Pancreas (tissue), 10 donors: ENCODE data around the gene WWOX. TPM values are rescaled to one million over a fixed set of nuclear protein-coding genes. Genes with fewer than 3 reads are reported as not detected.
A peak's percentile ranks its signal among the peaks of the same experiment; 100 is the strongest.

Source experiments
- ATAC-seq, 4 donors: fragments of 200-7000 bp; cut with Tn5 transposase; one replicate each; pipeline versions ENCODE4 v1.8.0 to v1.9.1; 2020; ENCODE audit warnings: mild to moderate bottlenecking in 4 of 4, moderate library complexity in 4 of 4
- DNase-seq, 6 donors: peaks; one replicate each; pipeline ENCODE4 v3.0.0-alpha.2; 2020
- FAIRE-seq: peaks from 2 replicates; lab custom pipeline; 2012; peaks lifted over from hg19 to GRCh38; lab: Jason Lieb, UNC
- H3K27ac ChIP-seq, 4 donors: fragments of 200-600 bp; sonication (generic); 1 replicate in 3 of 4; 2 replicates in 1 of 4; pipeline versions ENCODE4 v1.5.0 to v1.8.0; 2020
- H3K27me3 ChIP-seq, 4 donors: fragments of 200-600 bp; one replicate each; pipeline ENCODE4 v1.8.0; 2021
- H3K36me3 ChIP-seq, 3 donors: fragments of 200-600 bp; sonication (generic) in 1 of 3; one replicate each; pipeline versions ENCODE4 v1.5.0 to v1.8.0; 2020 to 2021
- H3K4me1 ChIP-seq, 3 donors: fragments of 200-600 bp; one replicate each; pipeline ENCODE4 v1.8.0; 2021
- H3K4me3 ChIP-seq, 4 donors: fragments of 200-600 bp; sonication (generic) in 2 of 4; one replicate each; pipeline versions ENCODE4 v1.5.0 to v1.8.0; 2020 to 2021
- H3K9me3 ChIP-seq, 4 donors: fragments of 200-600 bp; one replicate each; pipeline ENCODE4 v1.8.0; 2021
- WGBS, 2 donors: extraction: QIAGEN DNeasy Blood & Tissue Kit; methylation state at CpG; one replicate each; pipeline ENCODE4 v1.1.7; 2013; 5-methylcytosine and 5-hydroxymethylcytosine counted together
- intact Hi-C, 3 donors: fragments of 100-400 bp; cut with DNase I; formaldehyde crosslinking; loops; one replicate each; pipeline versions ENCODE4 v1.11.1 to v1.14.2; 2022
- polyA plus RNA-seq, 2 donors: library from polyadenylated mRNA; stranded (reverse); fragments of 200-250 nt; gene quantifications; one replicate each; pipeline ENCODE4 v1.2.3, GENCODE V29; 2013
- total RNA-seq, 6 donors: library from RNA; stranded (reverse); fragmentation: NEBNext Ultra II Directional in 4 of 6; extraction: Animal tissue kit (Norgen Biotek cat#: 25700) in 4 of 6; gene quantifications; one replicate each; pipeline versions ENCODE4 v1.2.1 to v1.2.4, GENCODE V29; 2021 to 2023
- TF ChIP-seq, protein P1 (sequence below), 4 donors: fragments of 200-600 bp; sonication (generic) in 3 of 4; IDR thresholded peaks; one replicate each; pipeline versions ENCODE4 v1.5.0 to v1.8.0; 2021; ENCODE audit warnings: antibody characterized with exemption in 4 of 4
- donor health status: healthy with polysubstance abuse.
- donor health status: DM: no; HTN: no; CAD: no; lungs with moderate emphysema.
- donor health status: DM: no; HTN: no; CAD: no.
- donor health status: control.
- donor health status: control.
- donor health status: Bipolar disorder and iron deficiency.
- donor health status: DM: yes; HTN: yes; CAD: no.
- donor health status: DM: no; HTN: no; CAD: no.
- donor health status: DM: no; HTN: no; CAD: no.
- donor health status: DM: yes; HTN: yes; CAD: no.

The WWOX gene
- total and polyA plus RNA-seq, 8 donors: 6.8 to 14.4 (median 10.8) TPM

DNA sequence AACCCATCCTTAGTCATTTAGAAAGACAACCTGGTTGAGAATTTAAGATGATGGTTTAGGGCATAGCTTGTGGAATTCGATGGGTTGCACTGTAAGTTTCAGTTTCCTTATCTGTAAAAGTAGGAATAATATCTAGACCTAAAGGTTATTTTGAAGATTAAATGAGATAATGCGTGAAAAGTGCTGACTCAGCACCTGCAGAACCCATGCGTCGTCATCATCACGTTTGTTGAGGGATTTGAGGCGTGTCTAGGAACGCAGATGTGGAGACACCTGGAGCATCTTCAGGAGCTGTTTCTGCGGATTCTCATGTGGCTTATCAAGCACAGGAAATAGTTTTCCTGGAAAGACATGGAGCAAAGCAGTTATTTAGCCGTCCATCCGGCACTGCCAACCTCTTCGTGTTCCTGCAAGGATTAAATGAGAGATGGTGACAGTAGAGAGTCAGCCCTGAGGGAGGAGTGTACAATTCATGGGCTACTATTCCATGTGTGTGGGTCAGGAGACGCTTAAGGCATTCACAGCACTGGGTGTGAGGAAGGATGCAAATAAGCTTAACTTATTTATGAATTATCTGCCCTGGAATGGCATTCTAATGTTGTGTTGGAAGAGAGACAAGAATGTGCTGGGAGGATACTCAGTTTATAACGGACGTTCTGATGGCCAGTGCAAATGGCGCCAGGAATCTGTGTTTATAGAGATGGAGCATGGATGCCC lies 965.0 kb downstream of the WWOX start:
- no peak for FAIRE-seq
- Histone ChIP-seq H3K36me3 (no peaks in the 10 kb centered on the region), H3K4me3 (no peak overlapping the region), H3K4me1 (no peaks in the 10 kb centered on the region), H3K27me3 (no peaks in the 10 kb centered on the region), H3K9me3 (no peaks in the 10 kb centered on the region), H3K27ac (no peak overlapping the region)
- intact Hi-C loops: no loop called here
- WGBS, 2 donors: 85 to 90% methylated on average over 15 of the region's 15 CpGs
- no peak for ATAC-seq
- DNase-seq: no peak
- TF ChIP-seq, protein P1, sequence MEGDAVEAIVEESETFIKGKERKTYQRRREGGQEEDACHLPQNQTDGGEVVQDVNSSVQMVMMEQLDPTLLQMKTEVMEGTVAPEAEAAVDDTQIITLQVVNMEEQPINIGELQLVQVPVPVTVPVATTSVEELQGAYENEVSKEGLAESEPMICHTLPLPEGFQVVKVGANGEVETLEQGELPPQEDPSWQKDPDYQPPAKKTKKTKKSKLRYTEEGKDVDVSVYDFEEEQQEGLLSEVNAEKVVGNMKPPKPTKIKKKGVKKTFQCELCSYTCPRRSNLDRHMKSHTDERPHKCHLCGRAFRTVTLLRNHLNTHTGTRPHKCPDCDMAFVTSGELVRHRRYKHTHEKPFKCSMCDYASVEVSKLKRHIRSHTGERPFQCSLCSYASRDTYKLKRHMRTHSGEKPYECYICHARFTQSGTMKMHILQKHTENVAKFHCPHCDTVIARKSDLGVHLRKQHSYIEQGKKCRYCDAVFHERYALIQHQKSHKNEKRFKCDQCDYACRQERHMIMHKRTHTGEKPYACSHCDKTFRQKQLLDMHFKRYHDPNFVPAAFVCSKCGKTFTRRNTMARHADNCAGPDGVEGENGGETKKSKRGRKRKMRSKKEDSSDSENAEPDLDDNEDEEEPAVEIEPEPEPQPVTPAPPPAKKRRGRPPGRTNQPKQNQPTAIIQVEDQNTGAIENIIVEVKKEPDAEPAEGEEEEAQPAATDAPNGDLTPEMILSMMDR (IDR thresholded peaks at IDR 0.05): no peak

DNA sequence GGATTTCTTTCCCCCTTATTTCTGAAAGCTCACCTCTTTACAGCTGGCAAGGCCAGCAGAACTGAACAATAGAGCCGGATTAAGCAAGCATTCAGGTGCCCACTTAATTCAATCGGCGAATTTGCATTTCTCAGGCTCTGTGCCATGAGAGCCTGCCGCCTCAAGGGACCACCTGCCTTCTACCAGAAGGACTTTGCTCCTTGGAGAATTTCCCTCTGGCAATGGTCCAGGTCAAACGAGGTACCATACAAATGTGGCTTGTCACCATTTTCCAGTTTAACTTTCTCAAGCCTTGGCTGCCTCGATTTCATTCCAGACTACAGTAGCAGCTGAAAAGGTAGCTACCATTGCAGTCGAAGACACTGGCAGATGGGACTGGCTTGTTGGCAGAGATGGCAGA lies 967.1 kb downstream of the WWOX start:
- FAIRE-seq (no peak), DNase-seq (peak in 3 of 6 donors; percentile 21 to 27 (median 26)), ATAC-seq (peak in 2 of 4 donors; percentile 8 to 41)
- no peaks in the 10 kb centered on the region for H3K9me3 ChIP-seq
- no peaks in the 10 kb centered on the region for H3K36me3 ChIP-seq
- intact Hi-C loops: no loop called here
- H3K4me1 ChIP-seq: no peaks in the 10 kb centered on the region
- H3K27ac ChIP-seq: no peak overlapping the region
- TF ChIP-seq, protein P1 (IDR thresholded peaks at IDR 0.05): no peak
- no peak overlapping the region for H3K4me3 ChIP-seq
- 29 to 34% methylated on average over 7 of the region's 7 CpGs for WGBS, 2 donors
- H3K27me3 ChIP-seq: no peaks in the 10 kb centered on the region

DNA sequence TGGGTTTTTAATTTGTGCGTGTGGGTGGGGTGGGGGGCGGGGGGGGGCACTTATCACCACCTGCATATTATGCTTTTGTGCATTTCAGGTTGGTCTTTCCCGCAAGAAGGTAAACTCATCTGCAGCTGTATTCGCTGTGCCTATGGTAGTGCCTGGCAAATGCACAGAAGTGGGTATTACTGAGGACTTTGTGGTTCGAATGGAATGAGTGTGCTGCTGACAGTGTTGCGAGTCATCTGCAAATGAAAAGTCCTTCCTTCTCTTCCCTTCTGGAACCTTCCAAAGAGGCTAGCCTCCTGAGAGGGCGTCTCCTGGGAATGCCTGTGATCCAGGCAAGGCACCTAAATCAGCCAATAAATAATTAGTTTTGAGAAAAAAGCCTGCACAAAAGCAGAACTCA lies 968.1 kb downstream of the WWOX start:
- FAIRE-seq (no peak), ATAC-seq (no peak), DNase-seq (no peak)
- Histone ChIP-seq H3K9me3 (no peaks in the 10 kb centered on the region), H3K36me3 (no peaks in the 10 kb centered on the region), H3K27ac (no peak overlapping the region), H3K4me3 (no peak overlapping the region), H3K27me3 (no peaks in the 10 kb centered on the region), H3K4me1 (no peaks in the 10 kb centered on the region)
- 86 to 90% methylated on average over 7 of the region's 7 CpGs for WGBS, 2 donors
- intact Hi-C loops: no loop called here
- TF ChIP-seq, protein P1 (IDR thresholded peaks at IDR 0.05): no peak

DNA sequence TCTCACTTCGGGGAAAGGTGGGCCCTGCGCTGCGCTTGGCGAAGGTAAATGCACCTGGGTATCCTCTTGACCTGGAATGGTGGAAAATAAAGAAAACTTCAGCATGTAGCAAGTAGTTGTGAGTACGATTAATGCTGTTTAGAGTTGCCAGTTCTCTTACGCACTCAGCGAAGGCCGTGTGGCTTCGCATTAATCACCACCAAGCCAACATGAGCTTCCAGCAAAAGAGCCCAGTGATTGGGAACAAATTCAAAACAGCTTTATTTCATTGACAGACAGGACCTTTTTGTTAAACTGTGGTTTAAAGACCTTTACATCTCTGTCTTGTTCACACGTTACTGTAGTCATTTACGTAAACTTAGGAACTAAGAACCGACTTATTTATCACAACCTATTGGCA lies 969.7 kb downstream of the WWOX start:
- no peak overlapping the region for H3K27ac ChIP-seq
- no peak for ATAC-seq
- intact Hi-C loops: no loop called here

DNA sequence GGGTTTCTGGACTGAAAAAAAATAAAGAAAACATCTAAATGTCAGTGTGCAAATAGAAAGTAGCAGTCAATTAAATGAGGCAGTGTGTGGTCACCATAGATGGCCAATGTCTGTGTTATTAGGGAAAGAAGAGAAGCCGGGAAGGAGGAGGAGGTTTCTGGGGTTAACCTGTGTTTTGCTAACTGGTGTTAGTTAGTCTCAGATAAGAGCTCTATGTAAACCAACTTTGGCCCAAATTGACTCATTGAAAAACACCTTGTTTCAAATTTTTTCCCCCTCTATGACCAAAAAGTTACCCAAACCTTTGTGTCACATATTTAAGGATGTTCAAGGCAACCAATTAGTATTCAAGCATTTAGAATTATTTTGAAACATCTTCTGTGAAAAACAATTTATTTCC lies 970.2 kb downstream of the WWOX start:
- TF ChIP-seq, protein P1 (IDR thresholded peaks at IDR 0.05): no peak
- no peak overlapping the region for H3K27ac ChIP-seq
- DNase-seq: no peak
- H3K4me3 ChIP-seq: no peak overlapping the region
- WGBS, 2 donors: 70 to 100% methylated on average over 1 of the region's 1 CpG
- H3K36me3 ChIP-seq: no peaks in the 10 kb centered on the region
- intact Hi-C loops: no loop called here
- no peak for FAIRE-seq
- no peaks in the 10 kb centered on the region for H3K9me3 ChIP-seq
- no peak for ATAC-seq
- no peaks in the 10 kb centered on the region for H3K4me1 ChIP-seq
- no peaks in the 10 kb centered on the region for H3K27me3 ChIP-seq

More for the DNA sequence above, 969.7 kb downstream of the WWOX start:
- no peak for DNase-seq
- H3K4me1 ChIP-seq: no peaks in the 10 kb centered on the region
- WGBS, 2 donors: 88 to 91% methylated on average over 12 of the region's 12 CpGs
- TF ChIP-seq, protein P1 (IDR thresholded peaks at IDR 0.05): no peak
- no peaks in the 10 kb centered on the region for H3K9me3 ChIP-seq
- H3K27me3 ChIP-seq: no peaks in the 10 kb centered on the region
- H3K4me3 ChIP-seq: no peak overlapping the region
- no peak for FAIRE-seq
- no peaks in the 10 kb centered on the region for H3K36me3 ChIP-seq
